GM23338 (cell line): ENCODE measurements around the gene MAD1L1. TPM values are rescaled to one million over a fixed set of nuclear protein-coding genes. Genes with fewer than 3 reads are reported as not detected.

ENCODE experiments used
- EZH2 ChIP-seq: fragments of 200-600 bp; sonication (generic); IDR thresholded peaks from one replicate; pipeline ENCODE4 v1.8.0; 2017; ENCODE audit warnings: antibody characterized with exemption, mild to moderate bottlenecking, low read depth; ENCODE audit not compliant: unreplicated experiment
- POLR2AphosphoS5 ChIP-seq: IDR thresholded peaks from 2 replicates; pipeline ENCODE4 v1.6.1; 2016; ENCODE audit warnings: antibody characterized with exemption, low read depth
- ZNF114 ChIP-seq: fragments of 250-450 bp; sonication (Bioruptor Pico); IDR thresholded peaks from 2 replicates; pipeline ENCODE4 v1.5.0; 2020; ENCODE audit warnings: mild to moderate bottlenecking, moderate library complexity
- ZNF331 ChIP-seq: fragments of 250-450 bp; sonication (Bioruptor Pico); IDR thresholded peaks from 2 replicates; pipeline ENCODE4 v1.5.0; 2020; ENCODE audit warnings: low read depth, mild to moderate bottlenecking, moderate library complexity
- polyA plus RNA-seq: library from polyadenylated mRNA; unstranded; fragments of >200 nt; fragmentation: Nextera tagmentation; extraction: Ambion mirVana; gene quantifications from 2 replicates; pipeline ENCODE4 v1.2.1, GENCODE V29; 2016
- total RNA-seq: library from RNA; depleted of rRNA; stranded (reverse); fragments of >200 nt; shearing (Covaris generic); gene quantifications from 2 replicates; pipeline ENCODE4 v1.2.3, GENCODE V29; 2014
- TF ChIP-seq, protein P1 (sequence below): fragments of 250-450 bp; sonication (Bioruptor Pico); IDR thresholded peaks from 2 replicates; pipeline ENCODE4 v1.5.0; 2020; ENCODE audit warnings: mild to moderate bottlenecking, moderate library complexity
- TF ChIP-seq, protein P2 (sequence below): IDR thresholded peaks from 2 replicates; pipeline ENCODE4 v1.6.1; 2016; ENCODE audit warnings: antibody characterized with exemption
- TF ChIP-seq, protein P3 (sequence below), 2 experiments: fragments of 200-600 bp in 1 of 2; sonication (generic) in 1 of 2; conservative IDR thresholded peaks; 2 replicates each; pipeline versions ENCODE4 v1.5.1 to v1.6.1; 2016 to 2017; ENCODE audit warnings: antibody characterized with exemption in 2 of 2, low read depth in 2 of 2, mild to moderate bottlenecking in 2 of 2, moderate library complexity in 1 of 2

The MAD1L1 gene
- total and polyA plus RNA-seq, 2 experiments from 2014 or later, result 40.3 to 59.3 TPM

DNA sequence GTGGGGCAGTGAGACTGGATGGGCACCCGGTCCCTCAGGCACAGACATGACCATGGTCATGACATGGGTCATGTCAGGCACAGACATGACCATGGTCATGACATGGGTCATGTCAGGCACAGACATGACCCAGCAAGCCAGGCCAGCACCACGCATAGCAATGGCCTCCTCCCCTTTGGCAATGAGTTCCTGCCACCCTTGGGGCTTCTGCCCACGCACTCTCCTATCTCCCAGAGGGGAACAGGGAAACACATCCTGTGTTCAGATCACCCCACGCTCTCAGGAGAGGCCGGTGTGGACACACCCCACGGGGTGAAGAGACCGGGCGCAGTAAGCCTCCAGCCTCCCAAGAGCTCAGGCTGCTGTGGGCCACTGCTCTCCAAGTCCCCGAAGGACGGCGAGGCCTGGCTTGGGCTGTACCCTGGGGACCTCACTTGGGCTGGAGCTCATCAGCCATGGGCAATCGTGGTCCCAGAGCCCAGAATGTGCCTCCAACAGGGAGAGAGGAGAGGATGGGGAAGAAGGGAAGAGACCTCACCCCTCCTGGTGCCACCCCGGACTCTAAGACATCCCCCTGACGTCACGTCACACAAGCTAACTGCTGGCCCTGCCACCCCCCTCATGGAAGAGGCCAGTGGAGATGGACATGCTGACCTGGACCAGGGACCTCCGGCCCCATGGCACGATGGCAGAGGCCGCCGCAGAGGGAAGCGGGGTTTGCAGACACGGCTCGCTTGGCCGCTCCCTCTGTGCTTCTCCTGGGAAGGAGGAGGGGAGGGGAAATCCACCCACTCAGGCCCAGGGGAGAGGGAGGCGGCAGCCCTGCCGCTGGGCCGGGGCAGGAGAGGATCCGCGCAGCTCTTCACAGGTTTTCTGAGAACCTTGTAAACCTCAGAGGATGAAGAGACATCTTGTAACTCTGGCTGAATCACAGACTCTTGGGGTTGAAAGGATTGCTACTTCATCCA lies 293.0 kb downstream of the MAD1L1 start (continued):
- TF ChIP-seq, protein P1, sequence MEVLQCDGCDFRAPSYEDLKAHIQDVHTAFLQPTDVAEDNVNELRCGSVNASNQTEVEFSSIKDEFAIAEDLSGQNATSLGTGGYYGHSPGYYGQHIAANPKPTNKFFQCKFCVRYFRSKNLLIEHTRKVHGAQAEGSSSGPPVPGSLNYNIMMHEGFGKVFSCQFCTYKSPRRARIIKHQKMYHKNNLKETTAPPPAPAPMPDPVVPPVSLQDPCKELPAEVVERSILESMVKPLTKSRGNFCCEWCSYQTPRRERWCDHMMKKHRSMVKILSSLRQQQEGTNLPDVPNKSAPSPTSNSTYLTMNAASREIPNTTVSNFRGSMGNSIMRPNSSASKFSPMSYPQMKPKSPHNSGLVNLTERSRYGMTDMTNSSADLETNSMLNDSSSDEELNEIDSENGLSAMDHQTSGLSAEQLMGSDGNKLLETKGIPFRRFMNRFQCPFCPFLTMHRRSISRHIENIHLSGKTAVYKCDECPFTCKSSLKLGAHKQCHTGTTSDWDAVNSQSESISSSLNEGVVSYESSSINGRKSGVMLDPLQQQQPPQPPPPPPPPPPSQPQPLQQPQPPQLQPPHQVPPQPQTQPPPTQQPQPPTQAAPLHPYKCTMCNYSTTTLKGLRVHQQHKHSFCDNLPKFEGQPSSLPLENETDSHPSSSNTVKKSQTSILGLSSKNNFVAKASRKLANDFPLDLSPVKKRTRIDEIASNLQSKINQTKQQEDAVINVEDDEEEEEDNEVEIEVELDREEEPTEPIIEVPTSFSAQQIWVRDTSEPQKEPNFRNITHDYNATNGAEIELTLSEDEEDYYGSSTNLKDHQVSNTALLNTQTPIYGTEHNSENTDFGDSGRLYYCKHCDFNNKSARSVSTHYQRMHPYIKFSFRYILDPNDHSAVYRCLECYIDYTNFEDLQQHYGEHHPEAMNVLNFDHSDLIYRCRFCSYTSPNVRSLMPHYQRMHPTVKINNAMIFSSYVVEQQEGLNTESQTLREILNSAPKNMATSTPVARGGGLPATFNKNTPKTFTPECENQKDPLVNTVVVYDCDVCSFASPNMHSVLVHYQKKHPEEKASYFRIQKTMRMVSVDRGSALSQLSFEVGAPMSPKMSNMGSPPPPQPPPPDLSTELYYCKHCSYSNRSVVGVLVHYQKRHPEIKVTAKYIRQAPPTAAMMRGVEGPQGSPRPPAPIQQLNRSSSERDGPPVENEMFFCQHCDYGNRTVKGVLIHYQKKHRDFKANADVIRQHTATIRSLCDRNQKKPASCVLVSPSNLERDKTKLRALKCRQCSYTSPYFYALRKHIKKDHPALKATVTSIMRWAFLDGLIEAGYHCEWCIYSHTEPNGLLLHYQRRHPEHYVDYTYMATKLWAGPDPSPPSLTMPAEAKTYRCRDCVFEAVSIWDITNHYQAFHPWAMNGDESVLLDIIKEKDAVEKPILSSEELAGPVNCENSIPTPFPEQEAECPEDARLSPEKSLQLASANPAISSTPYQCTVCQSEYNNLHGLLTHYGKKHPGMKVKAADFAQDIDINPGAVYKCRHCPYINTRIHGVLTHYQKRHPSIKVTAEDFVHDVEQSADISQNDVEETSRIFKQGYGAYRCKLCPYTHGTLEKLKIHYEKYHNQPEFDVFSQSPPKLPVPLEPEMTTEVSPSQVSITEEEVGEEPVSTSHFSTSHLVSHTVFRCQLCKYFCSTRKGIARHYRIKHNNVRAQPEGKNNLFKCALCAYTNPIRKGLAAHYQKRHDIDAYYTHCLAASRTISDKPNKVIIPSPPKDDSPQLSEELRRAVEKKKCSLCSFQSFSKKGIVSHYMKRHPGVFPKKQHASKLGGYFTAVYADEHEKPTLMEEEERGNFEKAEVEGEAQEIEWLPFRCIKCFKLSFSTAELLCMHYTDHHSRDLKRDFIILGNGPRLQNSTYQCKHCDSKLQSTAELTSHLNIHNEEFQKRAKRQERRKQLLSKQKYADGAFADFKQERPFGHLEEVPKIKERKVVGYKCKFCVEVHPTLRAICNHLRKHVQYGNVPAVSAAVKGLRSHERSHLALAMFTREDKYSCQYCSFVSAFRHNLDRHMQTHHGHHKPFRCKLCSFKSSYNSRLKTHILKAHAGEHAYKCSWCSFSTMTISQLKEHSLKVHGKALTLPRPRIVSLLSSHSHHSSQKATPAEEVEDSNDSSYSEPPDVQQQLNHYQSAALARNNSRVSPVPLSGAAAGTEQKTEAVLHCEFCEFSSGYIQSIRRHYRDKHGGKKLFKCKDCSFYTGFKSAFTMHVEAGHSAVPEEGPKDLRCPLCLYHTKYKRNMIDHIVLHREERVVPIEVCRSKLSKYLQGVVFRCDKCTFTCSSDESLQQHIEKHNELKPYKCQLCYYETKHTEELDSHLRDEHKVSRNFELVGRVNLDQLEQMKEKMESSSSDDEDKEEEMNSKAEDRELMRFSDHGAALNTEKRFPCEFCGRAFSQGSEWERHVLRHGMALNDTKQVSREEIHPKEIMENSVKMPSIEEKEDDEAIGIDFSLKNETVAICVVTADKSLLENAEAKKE (CRISPR knock-in tag), result no peak
- TF ChIP-seq EZH2 (no peak), ZNF331 (CRISPR knock-in tag) (no peak), ZNF114 (CRISPR knock-in tag) (no peak), POLR2AphosphoS5 (no peak)
- TF ChIP-seq, protein P2, sequence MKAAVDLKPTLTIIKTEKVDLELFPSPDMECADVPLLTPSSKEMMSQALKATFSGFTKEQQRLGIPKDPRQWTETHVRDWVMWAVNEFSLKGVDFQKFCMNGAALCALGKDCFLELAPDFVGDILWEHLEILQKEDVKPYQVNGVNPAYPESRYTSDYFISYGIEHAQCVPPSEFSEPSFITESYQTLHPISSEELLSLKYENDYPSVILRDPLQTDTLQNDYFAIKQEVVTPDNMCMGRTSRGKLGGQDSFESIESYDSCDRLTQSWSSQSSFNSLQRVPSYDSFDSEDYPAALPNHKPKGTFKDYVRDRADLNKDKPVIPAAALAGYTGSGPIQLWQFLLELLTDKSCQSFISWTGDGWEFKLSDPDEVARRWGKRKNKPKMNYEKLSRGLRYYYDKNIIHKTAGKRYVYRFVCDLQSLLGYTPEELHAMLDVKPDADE, result no peak
- TF ChIP-seq, protein P3, sequence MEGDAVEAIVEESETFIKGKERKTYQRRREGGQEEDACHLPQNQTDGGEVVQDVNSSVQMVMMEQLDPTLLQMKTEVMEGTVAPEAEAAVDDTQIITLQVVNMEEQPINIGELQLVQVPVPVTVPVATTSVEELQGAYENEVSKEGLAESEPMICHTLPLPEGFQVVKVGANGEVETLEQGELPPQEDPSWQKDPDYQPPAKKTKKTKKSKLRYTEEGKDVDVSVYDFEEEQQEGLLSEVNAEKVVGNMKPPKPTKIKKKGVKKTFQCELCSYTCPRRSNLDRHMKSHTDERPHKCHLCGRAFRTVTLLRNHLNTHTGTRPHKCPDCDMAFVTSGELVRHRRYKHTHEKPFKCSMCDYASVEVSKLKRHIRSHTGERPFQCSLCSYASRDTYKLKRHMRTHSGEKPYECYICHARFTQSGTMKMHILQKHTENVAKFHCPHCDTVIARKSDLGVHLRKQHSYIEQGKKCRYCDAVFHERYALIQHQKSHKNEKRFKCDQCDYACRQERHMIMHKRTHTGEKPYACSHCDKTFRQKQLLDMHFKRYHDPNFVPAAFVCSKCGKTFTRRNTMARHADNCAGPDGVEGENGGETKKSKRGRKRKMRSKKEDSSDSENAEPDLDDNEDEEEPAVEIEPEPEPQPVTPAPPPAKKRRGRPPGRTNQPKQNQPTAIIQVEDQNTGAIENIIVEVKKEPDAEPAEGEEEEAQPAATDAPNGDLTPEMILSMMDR (conservative IDR thresholded peaks at IDR 0.05; ENCODE audit: low read depth in 2 of 2), result no peak
